IPS-15b (cell line): ENCODE results near the gene PDIA6.

Source experiments
- H3K27me3 ChIP-seq: one replicate; pipeline ENCODE4 v1.6.1; 2013; ENCODE audit warnings: low read length; ENCODE audit not compliant: control insufficient read depth, insufficient read depth
- H3K36me3 ChIP-seq: one replicate; pipeline ENCODE4 v1.6.1; 2013; ENCODE audit warnings: low read length; ENCODE audit not compliant: control insufficient read depth, insufficient read depth
- H3K4me1 ChIP-seq: one replicate; pipeline ENCODE4 v1.6.1; 2013; ENCODE audit warnings: mild to moderate bottlenecking, low read length; ENCODE audit not compliant: control insufficient read depth, insufficient read depth
- H3K4me3 ChIP-seq: one replicate; pipeline ENCODE4 v1.5.1; 2013; ENCODE audit warnings: low read depth, low read length
- H3K9ac ChIP-seq: one replicate; pipeline ENCODE4 v1.6.1; 2013; ENCODE audit warnings: low read depth, mild to moderate bottlenecking, low read length
- H3K9me3 ChIP-seq: one replicate; pipeline ENCODE4 v1.6.1; 2013; ENCODE audit warnings: mild to moderate bottlenecking, low read length; ENCODE audit not compliant: control insufficient read depth, insufficient read depth

Gene PDIA6

DNA sequence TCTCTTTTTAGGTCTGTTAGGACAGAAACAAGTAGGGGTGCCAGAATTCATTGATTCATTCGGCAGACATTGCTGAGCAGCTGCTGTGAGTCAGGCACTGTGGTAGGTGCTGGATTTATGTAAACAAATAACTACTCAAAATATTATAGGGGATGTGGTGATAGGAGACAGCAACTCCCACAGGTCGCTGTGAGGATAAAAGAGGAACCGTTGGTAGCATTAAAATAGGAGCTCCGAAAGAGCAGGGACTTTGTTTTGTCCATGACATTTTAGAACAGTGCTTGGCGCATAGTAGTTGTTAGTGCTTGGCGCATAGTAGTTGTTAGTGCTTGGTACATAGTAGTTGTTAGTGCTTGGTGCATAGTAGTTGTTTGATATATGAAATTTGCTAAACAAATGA lies 62.0 kb downstream of the PDIA6 start:
- no peaks in the 10 kb centered on the region for H3K9me3 ChIP-seq
- H3K4me1 ChIP-seq: no peaks in the 10 kb centered on the region
- no peaks in the 10 kb centered on the region for H3K36me3 ChIP-seq
- no peak overlapping the region for H3K9ac ChIP-seq
- no peak overlapping the region for H3K4me3 ChIP-seq
- no peaks in the 10 kb centered on the region for H3K27me3 ChIP-seq

DNA sequence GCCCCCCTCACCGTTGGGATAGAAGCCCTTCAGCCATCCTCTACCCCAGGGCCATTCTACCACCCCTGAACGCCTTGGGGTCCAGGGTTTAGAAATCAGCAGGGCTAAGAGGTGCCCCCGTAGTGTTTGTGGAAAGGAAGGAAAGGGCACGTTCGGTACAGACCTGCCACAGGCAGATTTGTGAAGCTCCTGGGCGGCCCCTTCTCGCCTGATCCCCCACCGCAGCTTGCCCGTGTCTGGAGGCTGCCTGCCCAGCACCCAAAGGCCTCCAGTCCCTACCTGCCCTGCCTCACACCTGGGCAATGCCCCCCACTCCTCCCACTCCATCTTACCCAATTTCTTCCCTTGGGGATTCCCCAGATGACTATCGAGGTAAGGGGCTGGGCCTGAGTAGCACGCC lies 69.9 kb downstream of the PDIA6 start:
- no peaks in the 10 kb centered on the region for H3K36me3 ChIP-seq
- no peaks in the 10 kb centered on the region for H3K9me3 ChIP-seq
- H3K4me1 ChIP-seq: no peaks in the 10 kb centered on the region
- no peak overlapping the region for H3K4me3 ChIP-seq
- no peaks in the 10 kb centered on the region for H3K27me3 ChIP-seq
- H3K9ac ChIP-seq: no peak overlapping the region

DNA sequence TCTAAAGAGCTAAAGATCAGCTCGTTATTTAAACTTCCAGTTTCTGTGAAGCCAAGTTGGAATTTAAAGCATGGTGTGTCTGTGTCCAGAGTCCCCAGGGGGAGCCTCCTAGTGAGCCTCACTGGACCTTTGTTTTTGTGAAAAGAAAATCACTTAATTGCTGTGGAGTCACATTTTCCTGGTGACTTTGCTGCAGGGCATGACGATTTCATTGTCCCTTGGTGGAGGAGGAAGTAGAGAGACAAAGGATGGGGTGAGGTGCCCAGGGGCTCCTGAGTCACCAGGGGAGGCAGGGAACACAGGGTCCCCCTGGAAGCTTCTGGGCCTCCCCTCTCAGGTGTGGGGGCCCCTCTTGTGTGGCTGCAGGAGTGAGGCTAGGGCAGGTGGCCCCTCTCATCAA lies 71.4 kb downstream of the PDIA6 start:
- no peaks in the 10 kb centered on the region for H3K9me3 ChIP-seq
- H3K36me3 ChIP-seq: no peaks in the 10 kb centered on the region
- no peak overlapping the region for H3K4me3 ChIP-seq
- no peaks in the 10 kb centered on the region for H3K27me3 ChIP-seq
- H3K9ac ChIP-seq: no peak overlapping the region
- no peaks in the 10 kb centered on the region for H3K4me1 ChIP-seq

DNA sequence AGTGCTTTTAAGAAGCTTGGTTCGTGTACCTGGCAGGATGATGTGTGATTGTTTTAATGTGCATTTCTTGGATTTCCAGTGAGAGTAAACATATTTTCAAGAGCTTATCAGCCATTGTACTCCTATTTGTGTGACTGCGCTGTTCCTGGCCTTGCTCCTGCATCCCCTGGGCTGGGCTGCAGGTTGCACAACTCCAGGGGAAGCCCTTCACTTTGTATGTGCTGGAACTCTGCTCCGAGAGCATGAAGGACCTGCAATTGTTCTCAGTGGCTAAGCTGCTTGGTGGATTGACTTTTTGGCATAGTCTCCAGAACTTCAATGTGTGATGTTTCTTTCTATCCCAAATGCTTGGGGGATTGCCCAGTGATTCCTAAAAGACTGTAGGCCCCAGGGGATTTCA lies 72.4 kb downstream of the PDIA6 start:
- no peaks in the 10 kb centered on the region for H3K36me3 ChIP-seq
- no peaks in the 10 kb centered on the region for H3K4me1 ChIP-seq
- H3K27me3 ChIP-seq: no peaks in the 10 kb centered on the region
- H3K9ac ChIP-seq: no peak overlapping the region
- no peak overlapping the region for H3K4me3 ChIP-seq
- no peaks in the 10 kb centered on the region for H3K9me3 ChIP-seq

DNA sequence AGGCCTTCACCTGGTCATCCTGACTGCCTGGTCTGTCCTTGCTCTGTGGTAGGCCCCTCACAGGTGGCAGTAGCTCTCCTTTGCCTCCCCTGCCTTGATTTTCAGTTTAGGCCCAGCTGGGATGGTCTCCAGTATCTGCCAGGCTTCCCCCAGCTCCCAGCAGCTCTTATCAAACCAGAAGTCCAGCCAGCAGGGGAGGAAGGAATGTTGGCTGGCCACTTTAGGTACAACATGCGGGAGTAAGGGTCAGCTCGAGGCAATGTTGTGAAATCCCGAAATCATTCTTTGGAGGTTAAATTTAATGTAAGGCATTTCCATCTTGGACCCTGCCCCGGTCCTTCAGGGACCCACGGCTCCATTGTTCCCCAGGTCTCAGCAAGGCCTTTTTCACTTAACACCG lies 74.4 kb downstream of the PDIA6 start:
- Histone ChIP-seq H3K36me3 (no peaks in the 10 kb centered on the region), H3K9me3 (no peaks in the 10 kb centered on the region), H3K4me3 (no peak overlapping the region), H3K9ac (no peak overlapping the region), H3K27me3 (no peaks in the 10 kb centered on the region), H3K4me1 (no peaks in the 10 kb centered on the region)

DNA sequence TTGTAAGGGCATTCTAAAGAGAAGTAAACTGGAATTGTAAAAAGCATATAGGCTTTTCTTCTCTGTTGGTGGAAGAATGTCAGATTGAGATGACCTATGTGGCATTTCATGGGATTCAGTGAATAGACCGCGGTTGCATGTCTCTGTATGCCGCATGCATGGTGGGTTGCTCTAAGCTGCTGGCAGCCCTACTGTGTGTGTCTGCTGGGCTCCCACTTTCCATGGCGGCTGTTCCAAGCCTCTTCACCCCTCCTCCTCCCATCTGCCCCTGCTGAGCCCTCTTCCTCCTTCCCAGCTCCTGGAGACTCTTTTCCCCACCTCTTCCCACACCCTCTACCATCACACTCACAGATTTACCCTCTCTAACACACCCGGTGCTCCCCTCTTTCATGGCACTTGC lies 78.6 kb downstream of the PDIA6 start:
- no peaks in the 10 kb centered on the region for H3K27me3 ChIP-seq
- H3K9me3 ChIP-seq: no peaks in the 10 kb centered on the region
- H3K4me3 ChIP-seq: no peak overlapping the region
- H3K9ac ChIP-seq: no peak overlapping the region
- no peaks in the 10 kb centered on the region for H3K4me1 ChIP-seq
- H3K36me3 ChIP-seq: no peaks in the 10 kb centered on the region

DNA sequence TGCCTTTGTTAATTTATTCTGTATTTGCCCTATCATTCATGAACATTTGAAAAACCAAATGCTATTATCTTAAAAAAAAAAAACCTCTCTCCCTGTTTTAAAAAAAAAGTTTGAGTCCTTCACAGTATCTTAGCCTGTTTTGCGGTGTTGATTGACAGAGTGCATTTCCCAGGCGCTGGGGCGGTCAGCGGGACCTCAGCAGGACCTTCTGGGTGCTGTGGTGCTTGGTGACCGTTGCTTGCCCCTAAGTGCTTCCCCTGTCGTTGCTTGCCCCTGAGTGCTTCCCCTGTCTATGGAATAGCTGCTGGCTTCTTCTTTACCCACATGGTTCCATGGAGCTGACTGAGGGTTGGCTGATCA lies 79.0 kb downstream of the PDIA6 start:
- H3K9me3 ChIP-seq: no peaks in the 10 kb centered on the region
- no peak overlapping the region for H3K4me3 ChIP-seq
- H3K4me1 ChIP-seq: no peaks in the 10 kb centered on the region
- H3K9ac ChIP-seq: no peak overlapping the region
- no peaks in the 10 kb centered on the region for H3K36me3 ChIP-seq
- no peaks in the 10 kb centered on the region for H3K27me3 ChIP-seq
